GM12865 (cell line): ENCODE results near the gene PPME1.
"Not testable (repeated sequence)": the region's sequence is repeated elsewhere in the genome, so short reads cannot be mapped to it uniquely, and the experiment has no call there.

Experiments
- DNase-seq: peaks from one replicate; pipeline ENCODE4 v3.0.0; 2010; ENCODE audit warnings: low read depth
- H3K4me3 ChIP-seq: 2 replicates; pipeline ENCODE4 v1.5.1; 2011; ENCODE audit warnings: mild to moderate bottlenecking, low read depth, low read length, control low read depth
- TF ChIP-seq, protein P1 (sequence below): IDR thresholded peaks from 2 replicates; pipeline ENCODE4 v1.5.1; 2011; ENCODE audit warnings: low read length, control low read depth, low read depth, inconsistent platforms; ENCODE audit not compliant: insufficient read depth; ENCODE audit errors: missing control alignments

Gene PPME1

DNA sequence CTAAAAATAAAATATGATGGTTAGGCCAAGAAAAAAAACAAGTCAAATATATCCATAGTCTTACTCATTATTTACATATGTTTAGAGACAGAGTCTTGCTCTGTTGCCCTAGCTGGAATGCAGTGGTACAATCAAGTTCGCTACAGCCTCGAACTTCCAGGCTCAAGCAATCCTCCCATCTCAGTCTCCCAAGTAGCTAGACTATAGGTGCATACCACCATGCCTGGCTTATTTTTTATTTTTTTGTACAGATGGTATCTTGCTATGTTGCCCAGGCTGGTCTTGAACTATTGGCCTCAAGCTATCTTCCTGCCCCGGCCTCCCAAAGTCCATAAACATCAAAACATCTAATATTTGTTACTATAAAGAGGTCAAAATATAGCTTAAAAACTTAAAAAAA is 36.4 kb upstream of the PPME1 start:
- TF ChIP-seq, protein P1, sequence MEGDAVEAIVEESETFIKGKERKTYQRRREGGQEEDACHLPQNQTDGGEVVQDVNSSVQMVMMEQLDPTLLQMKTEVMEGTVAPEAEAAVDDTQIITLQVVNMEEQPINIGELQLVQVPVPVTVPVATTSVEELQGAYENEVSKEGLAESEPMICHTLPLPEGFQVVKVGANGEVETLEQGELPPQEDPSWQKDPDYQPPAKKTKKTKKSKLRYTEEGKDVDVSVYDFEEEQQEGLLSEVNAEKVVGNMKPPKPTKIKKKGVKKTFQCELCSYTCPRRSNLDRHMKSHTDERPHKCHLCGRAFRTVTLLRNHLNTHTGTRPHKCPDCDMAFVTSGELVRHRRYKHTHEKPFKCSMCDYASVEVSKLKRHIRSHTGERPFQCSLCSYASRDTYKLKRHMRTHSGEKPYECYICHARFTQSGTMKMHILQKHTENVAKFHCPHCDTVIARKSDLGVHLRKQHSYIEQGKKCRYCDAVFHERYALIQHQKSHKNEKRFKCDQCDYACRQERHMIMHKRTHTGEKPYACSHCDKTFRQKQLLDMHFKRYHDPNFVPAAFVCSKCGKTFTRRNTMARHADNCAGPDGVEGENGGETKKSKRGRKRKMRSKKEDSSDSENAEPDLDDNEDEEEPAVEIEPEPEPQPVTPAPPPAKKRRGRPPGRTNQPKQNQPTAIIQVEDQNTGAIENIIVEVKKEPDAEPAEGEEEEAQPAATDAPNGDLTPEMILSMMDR = no peak
- no peak for DNase-seq
- no peak overlapping the region for H3K4me3 ChIP-seq

DNA sequence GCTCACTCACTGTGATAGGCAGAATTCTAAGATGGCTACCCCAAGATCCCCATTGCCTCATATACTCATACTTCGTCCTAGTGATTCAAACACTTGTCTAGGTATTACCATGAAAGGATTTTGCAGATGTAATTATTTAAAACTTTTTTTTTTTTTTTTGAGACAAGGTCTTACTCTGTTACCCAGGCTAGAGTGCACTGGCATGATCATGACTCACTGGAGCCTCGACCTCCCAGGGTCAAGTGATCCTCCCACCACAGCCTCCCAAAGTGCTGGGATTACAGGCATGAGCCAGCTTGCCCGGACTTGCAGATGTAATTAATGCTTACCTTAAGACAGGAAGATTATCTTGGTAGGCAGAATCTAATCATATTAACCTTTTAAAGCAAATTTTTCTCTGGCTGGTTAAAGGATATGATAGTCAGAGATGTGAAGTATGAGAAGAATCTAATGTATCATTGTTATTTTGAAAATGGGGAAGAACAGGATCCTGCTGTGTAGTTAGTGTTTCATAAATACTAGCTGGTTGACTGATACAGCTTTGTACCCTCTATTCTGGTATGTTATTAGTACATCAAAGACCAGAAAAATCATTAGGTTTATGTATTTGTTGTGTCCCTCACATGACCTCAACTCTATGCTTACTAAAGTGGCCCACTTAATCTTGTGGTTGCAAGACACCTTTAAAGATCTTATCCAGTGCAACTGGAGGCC is 35.8 kb upstream of the PPME1 start:
- no peak overlapping the region for H3K4me3 ChIP-seq
- no peak for DNase-seq
- TF ChIP-seq, protein P1 = no peak

DNA sequence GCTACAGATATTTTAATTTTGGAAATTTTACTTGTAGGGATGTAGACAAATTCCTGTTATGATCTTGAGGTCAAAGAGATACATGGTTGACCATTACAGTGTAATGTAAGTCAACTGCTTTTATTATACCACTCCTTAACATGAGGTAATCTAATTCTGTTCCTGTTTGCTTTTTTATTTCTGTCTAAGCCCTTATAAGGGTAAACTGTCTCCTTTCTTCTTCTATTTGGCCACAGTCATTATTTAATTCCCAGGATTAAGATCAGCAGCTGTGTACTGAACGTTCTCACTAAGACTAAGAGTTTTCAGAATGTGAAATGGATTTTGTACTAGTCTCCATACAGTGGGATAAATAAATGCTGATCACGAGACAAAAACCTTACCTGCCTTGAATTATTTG is 33.1 kb upstream of the PPME1 start:
- DNase-seq = no peak

DNA sequence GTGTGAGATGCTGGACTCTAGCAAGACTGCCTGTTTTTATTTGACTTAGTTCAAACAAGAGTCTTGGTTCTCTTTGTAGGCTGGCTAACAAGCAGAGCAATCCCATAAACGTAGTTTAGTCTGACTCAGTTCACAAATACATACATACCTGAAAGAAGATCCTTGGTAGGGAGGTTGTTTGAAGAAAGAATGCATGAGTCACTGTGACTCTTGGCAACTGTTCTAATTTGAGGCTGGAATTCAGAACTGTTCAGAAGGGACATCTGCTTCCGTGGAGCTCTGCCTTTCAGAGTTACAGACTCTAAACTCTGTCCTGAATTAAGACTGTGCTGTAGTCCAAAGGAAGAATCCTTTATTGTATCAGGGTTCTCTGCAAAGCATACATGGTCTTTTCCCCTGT is 32.5 kb upstream of the PPME1 start:
- no peak for DNase-seq
- no peak overlapping the region for H3K4me3 ChIP-seq
- TF ChIP-seq, protein P1 = no peak

More for the DNA sequence above, 33.1 kb upstream of the PPME1 start:
- no peak overlapping the region for H3K4me3 ChIP-seq
- TF ChIP-seq, protein P1 = no peak

DNA sequence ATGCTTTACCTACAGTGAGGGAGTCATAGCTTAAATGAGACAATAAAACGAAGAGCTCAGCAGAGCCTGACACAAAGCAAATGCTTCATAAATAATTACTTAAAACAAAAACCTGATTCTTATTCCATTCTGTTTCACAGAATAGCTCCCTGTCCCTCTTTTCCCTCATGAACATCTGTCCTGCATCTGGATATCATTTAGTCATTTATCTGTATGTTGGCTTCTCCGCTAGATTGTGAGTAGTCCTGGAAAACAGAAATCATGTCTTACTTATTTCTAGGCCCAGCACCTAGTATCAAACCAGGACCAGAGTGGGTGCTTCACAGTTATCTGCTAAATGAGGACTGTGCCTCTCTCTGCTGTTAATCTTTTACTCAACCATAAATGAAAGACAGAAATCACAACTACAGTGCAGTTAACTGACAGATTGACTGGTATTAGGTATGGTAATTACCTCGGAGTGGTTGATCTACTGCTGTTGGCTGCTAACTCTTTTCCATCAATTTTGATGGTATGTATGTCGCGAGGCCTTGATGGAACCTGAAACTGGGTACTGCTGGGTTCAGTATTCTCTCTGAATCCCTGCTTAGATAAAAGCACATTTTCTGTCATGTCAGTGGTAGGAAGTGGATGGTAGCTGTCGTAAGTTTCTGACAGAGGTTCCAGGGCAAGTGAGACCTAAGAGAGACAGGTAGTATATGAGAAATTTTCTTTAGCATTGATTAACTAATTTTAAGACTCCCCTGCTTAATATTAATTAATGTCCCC is 31.8 kb upstream of the PPME1 start:
- no peak overlapping the region for H3K4me3 ChIP-seq
- no peak for DNase-seq
- TF ChIP-seq, protein P1 = no peak

DNA sequence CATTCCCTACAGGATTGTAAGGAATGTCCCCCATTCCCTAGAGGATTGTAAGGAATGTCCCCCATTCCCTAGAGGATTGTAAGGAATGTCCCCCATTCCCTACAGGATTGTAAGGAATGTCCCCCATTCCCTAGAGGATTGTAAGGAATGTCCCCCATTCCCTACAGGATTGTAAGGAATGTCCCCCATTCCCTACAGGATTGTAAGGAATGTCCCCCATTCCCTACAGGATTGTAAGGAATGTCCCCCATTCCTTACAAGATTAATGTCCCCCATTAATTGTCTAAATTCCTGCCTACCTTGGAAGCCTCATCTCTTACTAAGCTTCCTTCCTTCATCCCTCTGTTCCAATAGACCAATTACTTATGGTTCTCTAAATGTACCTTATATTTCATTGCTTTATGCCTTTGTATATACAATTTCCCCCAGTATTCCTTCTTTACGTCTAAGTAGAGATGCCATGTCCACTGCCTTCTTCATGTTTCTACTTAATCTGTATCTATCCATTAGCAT is 31.1 kb upstream of the PPME1 start:
- not testable (repeated sequence) for DNase-seq, H3K4me3 ChIP-seq

DNA sequence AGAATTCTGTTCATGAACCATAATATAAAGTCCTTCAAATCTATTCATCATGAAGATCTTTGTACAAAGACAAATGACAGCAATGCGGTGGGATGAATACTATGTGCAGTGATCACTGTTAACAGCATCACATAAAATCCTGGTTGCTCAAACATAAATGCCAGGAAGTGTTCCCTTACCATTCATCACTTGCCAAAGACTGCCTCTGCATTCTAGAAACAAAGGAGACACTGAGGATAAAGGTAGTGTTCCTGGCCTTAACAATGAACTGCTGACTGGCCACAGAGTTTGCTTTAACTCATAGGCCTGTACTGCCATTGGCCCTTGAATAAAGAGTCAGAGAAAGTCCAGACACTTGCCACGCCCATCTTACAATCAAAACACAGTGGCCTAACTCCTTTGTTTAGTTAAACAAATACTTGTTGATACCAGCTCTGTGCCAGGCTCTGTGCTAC is 29.8 kb upstream of the PPME1 start:
- TF ChIP-seq, protein P1 = no peak
- DNase-seq = no peak

More for the DNA sequence above, 29.8 kb upstream of the PPME1 start:
- no peak overlapping the region for H3K4me3 ChIP-seq
